Neural cell (in vitro differentiated cells): Measurements from ENCODE around the gene SLC17A7.

ENCODE experiments used
- CTCF ChIP-seq: fragments of 450-650 bp; IDR thresholded peaks from 2 replicates; pipeline ENCODE4 v1.5.1; 2014; ENCODE audit warnings: antibody characterized with exemption, mild to moderate bottlenecking, moderate library complexity; ENCODE audit not compliant: poor library complexity, severe bottlenecking
- EZH2 ChIP-seq: fragments of 200-600, 300-800 bp; shearing (Covaris generic), sonication (generic); IDR thresholded peaks from 2 replicates; pipeline ENCODE4 v1.6.1; 2014; ENCODE audit warnings: antibody characterized with exemption, low read length, borderline replicate concordance, mild to moderate bottlenecking; ENCODE audit not compliant: insufficient read depth, poor library complexity, severe bottlenecking
- RAD21 ChIP-seq: fragments of 450-650 bp; conservative IDR thresholded peaks from 2 replicates; pipeline ENCODE4 v1.6.1; 2014; ENCODE audit warnings: antibody characterized with exemption, mild to moderate bottlenecking, moderate library complexity
- TAF1 ChIP-seq: IDR thresholded peaks from 2 replicates; pipeline ENCODE4 v1.6.1; 2012; ENCODE audit warnings: low read depth

- TF ChIP-seq RAD21: no peak
- no peak for TF ChIP-seq CTCF
- no peak for TF ChIP-seq TAF1
- TF ChIP-seq EZH2: no peak
Measured at GRCh38 chr19:49396738-49397505, 44.4 kb downstream of the SLC17A7 start.
